ENCODE data around the gene ATP8A2. TPM values are rescaled to one million over a fixed set of nuclear protein-coding genes. Genes with fewer than 3 reads are reported as not detected.

The ATP8A2 gene
- total RNA-seq, 1 donor from 2014 or later, result 0.27 TPM

DNA sequence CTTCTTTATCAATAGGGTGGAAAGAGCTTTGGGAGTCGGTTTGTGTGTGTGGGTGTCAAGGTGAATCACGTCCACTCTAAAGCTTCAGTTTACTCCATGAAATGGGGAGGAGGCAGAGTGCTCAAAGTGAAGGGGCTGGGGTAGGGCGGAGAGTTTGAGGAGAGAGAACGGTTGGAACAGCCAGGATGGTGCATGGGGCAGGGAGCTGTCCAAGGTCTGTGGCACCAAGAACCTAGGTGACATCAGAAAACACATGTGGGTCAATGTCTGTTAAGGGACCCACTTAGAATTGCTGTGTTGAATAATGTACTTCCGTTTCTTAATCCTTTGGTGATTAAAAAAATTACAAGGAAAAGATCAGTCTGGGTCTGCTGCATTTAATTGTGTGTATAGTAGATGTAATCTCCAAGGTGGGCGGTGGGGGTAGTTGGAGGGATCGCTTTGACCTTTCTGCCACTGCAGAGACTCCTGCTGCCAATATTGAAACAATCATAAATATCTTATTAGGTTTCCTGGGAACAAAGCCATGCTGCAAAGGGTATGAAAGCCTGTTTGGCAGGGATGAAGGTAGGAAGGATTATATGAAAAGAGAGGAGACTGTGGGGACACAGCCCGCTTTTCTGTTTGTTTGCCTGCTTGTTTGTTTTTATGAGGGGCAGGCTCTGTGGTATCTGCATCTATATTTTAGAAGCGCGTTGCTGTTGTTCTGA lies 122.3 kb downstream of the ATP8A2 start:
- H3K4me3 ChIP-seq, result no peak overlapping the region
- TF ChIP-seq, protein P1, sequence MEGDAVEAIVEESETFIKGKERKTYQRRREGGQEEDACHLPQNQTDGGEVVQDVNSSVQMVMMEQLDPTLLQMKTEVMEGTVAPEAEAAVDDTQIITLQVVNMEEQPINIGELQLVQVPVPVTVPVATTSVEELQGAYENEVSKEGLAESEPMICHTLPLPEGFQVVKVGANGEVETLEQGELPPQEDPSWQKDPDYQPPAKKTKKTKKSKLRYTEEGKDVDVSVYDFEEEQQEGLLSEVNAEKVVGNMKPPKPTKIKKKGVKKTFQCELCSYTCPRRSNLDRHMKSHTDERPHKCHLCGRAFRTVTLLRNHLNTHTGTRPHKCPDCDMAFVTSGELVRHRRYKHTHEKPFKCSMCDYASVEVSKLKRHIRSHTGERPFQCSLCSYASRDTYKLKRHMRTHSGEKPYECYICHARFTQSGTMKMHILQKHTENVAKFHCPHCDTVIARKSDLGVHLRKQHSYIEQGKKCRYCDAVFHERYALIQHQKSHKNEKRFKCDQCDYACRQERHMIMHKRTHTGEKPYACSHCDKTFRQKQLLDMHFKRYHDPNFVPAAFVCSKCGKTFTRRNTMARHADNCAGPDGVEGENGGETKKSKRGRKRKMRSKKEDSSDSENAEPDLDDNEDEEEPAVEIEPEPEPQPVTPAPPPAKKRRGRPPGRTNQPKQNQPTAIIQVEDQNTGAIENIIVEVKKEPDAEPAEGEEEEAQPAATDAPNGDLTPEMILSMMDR (IDR thresholded peaks at IDR 0.05; ENCODE audit: borderline replicate concordance), result no peak
- DNase-seq, result no peak
- H3K4me1 ChIP-seq, result no peaks in the 10 kb centered on the region
- peaks cover 82% of the 10 kb centered on the region for H3K27me3 ChIP-seq (ENCODE audit: low read depth)
- H3K27ac ChIP-seq (replicated peaks), result no peak overlapping the region
- intact Hi-C loops (cut with micrococcal nuclease), result no loop called here
- H3K36me3 ChIP-seq, result no peaks in the 10 kb centered on the region
- no peaks in the 10 kb centered on the region for H3K9me3 ChIP-seq (replicated peaks)

DNA sequence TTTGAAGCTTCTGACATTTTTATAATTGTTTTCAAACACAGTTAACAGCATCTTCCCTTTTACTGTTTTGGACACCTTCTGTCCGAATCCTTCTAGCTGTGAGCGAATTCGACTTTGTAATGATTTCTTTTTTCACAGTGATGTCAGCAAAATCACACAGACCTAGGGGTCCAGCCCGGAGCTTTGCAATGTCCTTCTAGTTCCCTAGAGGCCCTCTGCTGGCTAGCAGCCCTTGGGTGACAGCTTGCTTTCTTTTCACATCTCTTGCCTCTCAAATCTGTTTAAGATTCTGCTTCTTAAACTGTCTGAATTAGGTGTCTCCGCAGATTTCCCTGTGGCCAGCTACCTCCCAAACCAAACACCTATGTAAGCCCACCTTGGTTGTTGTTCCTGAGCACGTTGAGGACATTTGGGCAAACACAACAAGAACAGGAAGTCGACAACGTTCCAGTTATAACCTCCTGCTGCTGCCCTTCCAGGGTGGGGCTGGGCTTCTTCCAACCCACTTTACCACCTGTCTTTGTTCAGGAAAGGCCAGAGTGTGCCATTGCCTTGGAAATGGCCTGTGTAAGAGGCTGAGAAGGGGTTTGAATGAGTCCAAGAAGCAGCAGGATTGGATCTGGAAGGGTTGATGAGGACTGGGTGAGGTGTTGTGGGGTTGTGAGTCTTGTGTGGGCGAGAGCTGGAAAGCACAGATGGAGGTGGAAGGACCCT lies 123.1 kb downstream of the ATP8A2 start:
- Histone ChIP-seq H3K27me3 (ENCODE audit: low read depth) (peaks cover 82% of the 10 kb centered on the region), H3K4me3 (no peak overlapping the region), H3K27ac (replicated peaks) (no peak overlapping the region), H3K36me3 (no peaks in the 10 kb centered on the region), H3K9me3 (replicated peaks) (no peaks in the 10 kb centered on the region), H3K4me1 (no peaks in the 10 kb centered on the region)
- DNase-seq, result no peak
- TF ChIP-seq, protein P1 (IDR thresholded peaks at IDR 0.05; ENCODE audit: borderline replicate concordance), result no peak
- intact Hi-C loops (cut with micrococcal nuclease), result no loop called here

DNA sequence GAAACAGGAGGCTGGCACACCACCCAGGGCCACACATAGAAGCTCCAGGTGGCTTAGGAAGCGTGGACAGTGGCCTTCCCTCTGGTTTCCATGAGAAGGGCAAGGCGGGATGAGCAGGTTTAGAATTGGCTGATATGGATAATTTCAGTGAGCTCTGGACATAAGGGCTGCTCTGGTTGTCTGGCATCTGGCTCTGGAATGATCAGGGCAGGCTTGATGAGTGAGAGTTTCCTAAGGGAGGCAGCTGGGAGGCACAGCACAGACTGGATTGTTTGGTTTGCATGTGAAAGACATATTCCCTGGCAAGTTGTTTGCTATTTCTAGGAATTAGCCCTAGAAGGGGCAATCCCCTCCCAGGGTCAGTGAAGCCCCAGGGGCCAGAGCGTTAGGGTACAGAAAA lies 129.5 kb downstream of the ATP8A2 start:
- H3K4me3 ChIP-seq, result no peak overlapping the region
- no peaks in the 10 kb centered on the region for H3K4me1 ChIP-seq
- TF ChIP-seq, protein P1 (IDR thresholded peaks at IDR 0.05; ENCODE audit: borderline replicate concordance), result no peak
- peaks cover 63% of the 10 kb centered on the region for H3K27me3 ChIP-seq (ENCODE audit: low read depth)
- no peak for DNase-seq
- H3K27ac ChIP-seq (replicated peaks), result no peak overlapping the region
- no peaks in the 10 kb centered on the region for H3K36me3 ChIP-seq
- intact Hi-C loops (cut with micrococcal nuclease), result no loop called here
- no peaks in the 10 kb centered on the region for H3K9me3 ChIP-seq (replicated peaks)

DNA sequence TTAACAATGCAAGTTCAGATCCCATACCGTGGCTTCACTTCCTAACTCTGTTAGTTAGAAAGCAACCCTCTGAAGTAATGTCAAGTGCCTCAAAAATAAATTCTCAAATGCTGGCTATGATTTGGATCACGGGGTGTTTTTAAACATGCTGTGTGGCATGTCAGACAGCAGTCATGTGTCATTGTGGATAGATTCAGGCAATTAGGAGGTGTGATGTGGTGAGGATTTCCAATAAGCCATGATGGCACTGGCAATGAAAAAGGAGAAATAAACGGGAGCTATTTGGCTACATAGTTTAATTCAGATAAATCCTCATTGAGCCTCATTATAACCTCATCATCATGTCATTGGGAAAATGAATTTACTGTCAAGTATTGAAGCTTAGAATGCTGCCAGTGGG lies 130.3 kb downstream of the ATP8A2 start:
- TF ChIP-seq, protein P1 (IDR thresholded peaks at IDR 0.05; ENCODE audit: borderline replicate concordance), result no peak
- no peak overlapping the region for H3K27ac ChIP-seq (replicated peaks)

DNA sequence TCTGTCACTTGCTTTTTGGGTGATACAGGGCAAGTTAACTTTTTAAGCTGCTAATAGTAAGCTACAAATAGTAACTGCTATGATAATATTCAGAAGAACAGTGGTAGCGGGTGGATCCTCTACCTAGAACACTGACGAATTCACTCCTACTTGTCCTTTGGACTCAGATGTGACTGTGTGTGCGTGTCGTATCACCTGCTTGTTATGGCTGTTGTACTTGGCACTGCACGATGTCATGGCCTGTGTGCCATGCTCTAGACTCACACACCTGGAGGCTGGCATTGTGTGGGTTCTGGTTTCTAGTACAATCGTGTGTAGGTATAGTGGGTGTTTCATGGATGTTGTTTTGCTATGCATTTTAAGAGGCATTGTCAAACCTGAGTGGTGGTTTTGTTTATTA lies 130.8 kb downstream of the ATP8A2 start:
- TF ChIP-seq, protein P1 (IDR thresholded peaks at IDR 0.05; ENCODE audit: borderline replicate concordance), result no peak
- H3K27me3 ChIP-seq (ENCODE audit: low read depth), result peaks cover 55% of the 10 kb centered on the region
- H3K9me3 ChIP-seq (replicated peaks), result no peaks in the 10 kb centered on the region
- no peaks in the 10 kb centered on the region for H3K4me1 ChIP-seq
- H3K4me3 ChIP-seq, result no peak overlapping the region
- intact Hi-C loops (cut with micrococcal nuclease), result no loop called here
- H3K36me3 ChIP-seq, result no peaks in the 10 kb centered on the region
- no peak for DNase-seq
- no peak overlapping the region for H3K27ac ChIP-seq (replicated peaks)

More for the DNA sequence above, 130.3 kb downstream of the ATP8A2 start:
- DNase-seq, result no peak
- Histone ChIP-seq H3K9me3 (replicated peaks) (no peaks in the 10 kb centered on the region), H3K4me3 (no peak overlapping the region), H3K36me3 (no peaks in the 10 kb centered on the region), H3K4me1 (no peaks in the 10 kb centered on the region), H3K27me3 (ENCODE audit: low read depth) (peaks cover 61% of the 10 kb centered on the region)
- intact Hi-C loops (cut with micrococcal nuclease), result no loop called here

All from left ventricle myocardium inferior (tissue), 1 donor.